Measurements from ENCODE around the gene SCFD1.

The SCFD1 gene

DNA sequence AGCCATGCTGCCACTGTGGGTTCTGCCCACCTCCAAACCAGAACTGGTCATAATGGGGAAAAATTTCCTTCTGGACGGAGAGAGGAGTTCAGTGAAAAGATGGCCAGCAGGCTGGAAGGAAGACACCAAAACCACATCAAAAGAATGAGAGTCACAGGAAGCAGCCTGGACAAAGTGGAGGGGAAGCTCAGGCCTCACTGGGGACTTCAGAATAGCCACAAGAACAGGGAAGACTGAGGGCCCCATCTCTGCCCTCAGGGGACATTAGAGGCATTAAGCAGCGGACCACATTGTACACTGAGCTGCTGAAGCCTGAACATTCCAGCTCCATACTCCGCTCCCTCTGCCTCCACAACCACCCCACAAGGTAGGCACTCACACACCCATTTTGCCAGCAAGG, 132.7 kb downstream of the SCFD1 start:
- CTCF ChIA-PET, result interaction anchor here (0.9 to 1.1 kb wide), 2 partner anchors 11 to 205 kb away, joined by 3 read pairs; no protein-coding TSS in a partner anchor
- no peak for DNase-seq (ENCODE audit: extremely low spot score)
- POLR2A ChIA-PET, result no interaction called here
- TF ChIP-seq, protein P1, sequence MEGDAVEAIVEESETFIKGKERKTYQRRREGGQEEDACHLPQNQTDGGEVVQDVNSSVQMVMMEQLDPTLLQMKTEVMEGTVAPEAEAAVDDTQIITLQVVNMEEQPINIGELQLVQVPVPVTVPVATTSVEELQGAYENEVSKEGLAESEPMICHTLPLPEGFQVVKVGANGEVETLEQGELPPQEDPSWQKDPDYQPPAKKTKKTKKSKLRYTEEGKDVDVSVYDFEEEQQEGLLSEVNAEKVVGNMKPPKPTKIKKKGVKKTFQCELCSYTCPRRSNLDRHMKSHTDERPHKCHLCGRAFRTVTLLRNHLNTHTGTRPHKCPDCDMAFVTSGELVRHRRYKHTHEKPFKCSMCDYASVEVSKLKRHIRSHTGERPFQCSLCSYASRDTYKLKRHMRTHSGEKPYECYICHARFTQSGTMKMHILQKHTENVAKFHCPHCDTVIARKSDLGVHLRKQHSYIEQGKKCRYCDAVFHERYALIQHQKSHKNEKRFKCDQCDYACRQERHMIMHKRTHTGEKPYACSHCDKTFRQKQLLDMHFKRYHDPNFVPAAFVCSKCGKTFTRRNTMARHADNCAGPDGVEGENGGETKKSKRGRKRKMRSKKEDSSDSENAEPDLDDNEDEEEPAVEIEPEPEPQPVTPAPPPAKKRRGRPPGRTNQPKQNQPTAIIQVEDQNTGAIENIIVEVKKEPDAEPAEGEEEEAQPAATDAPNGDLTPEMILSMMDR (IDR thresholded peaks at IDR 0.05; ENCODE audit: control extremely low read depth, extremely low read depth, low read depth, missing control alignments), result no peak

DNA sequence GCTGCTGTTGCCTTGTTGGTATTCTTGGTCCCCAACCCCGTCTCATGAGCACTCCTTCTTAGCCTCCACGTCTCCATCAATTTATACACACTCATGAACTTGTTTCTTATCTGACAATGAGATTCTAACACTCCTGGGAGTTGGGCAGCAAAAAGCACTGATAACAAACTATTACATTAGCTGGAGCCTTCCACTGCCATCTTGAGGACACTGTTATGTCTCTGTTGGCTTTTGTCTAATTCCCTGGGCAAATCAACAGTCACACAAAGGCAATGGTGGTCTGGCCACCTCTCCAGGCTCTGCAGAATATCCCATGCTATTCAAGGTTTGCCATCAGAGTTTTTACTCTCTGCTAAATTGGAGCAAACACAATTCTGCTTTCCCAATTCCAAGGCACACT, 134.5 kb downstream of the SCFD1 start:
- no peak for DNase-seq (ENCODE audit: extremely low spot score)
- POLR2A ChIA-PET, result no interaction called here
- TF ChIP-seq, protein P1 (IDR thresholded peaks at IDR 0.05; ENCODE audit: control extremely low read depth, extremely low read depth, low read depth, missing control alignments), result no peak
- CTCF ChIA-PET, result no interaction called here

DNA sequence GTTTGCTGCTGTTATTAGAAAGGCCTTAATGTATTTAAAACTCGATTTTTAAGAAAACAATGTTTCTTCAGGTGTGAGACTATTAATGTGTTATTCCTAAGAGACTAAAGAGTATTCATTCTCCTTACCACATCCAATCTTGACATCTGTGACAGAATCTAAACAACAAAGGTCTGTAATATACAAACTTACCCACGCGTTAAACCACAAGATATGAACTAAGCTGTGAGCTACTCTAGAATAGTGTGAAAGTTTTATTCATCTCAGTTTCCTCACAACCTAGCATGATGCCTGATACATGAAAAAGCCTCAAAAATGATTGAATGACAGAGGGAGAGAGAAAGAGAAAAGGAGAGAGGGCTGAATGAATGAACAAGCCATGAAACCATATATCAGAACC, 135.0 kb downstream of the SCFD1 start:
- CTCF ChIA-PET, result no interaction called here
- TF ChIP-seq, protein P1 (IDR thresholded peaks at IDR 0.05; ENCODE audit: control extremely low read depth, extremely low read depth, low read depth, missing control alignments), result no peak
- no peak for DNase-seq (ENCODE audit: extremely low spot score)

DNA sequence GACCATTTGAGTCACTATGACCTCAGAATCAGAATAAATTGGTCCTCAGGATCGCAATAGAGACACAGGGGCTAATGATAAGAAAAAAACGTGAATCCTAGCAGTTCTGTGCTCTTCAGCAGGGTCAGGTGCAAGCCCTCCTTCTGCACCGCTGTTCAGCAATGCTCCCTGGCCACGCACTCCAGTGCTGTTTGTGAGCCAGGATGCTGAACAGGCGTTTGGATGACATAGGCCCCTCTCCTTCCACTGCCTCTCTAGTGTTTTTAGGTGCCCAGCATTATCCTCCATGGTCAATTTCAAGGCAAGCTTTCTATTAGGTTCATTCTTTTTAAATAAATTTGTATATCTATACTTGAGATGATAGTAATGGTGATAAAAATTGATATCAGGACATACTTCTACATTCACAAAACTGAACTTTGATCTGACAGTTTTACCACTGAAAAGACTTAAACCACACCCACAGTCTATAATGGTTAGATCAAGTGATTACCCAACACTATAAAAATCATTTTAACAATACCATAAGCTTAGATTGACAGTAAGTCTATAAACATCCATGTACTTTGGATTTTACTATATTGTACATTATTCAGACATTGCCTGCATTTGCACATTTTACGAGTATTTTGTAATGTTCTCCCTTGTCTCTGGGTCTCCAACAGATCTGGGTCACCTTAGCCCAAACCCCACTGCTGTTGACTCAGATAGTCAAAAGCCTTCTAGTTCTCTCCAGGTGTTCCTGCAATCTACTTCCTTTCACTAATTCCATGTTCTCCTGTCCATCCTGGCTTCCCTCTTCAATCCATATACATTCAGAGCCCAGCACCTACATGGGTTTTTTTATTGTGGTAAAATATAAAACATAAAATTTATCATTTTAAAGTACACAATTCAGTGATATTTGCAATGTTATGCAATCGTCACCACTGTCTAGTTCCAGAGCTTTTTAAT, 137.3 kb downstream of the SCFD1 start:
- TF ChIP-seq, protein P1 (IDR thresholded peaks at IDR 0.05; ENCODE audit: control extremely low read depth, extremely low read depth, low read depth, missing control alignments), result no peak
- POLR2A ChIA-PET, result no interaction called here
- CTCF ChIA-PET, result interaction anchor here (1.2 kb wide), 1 partner anchor 11 kb away, joined by 6 read pairs; no protein-coding TSS in a partner anchor
- DNase-seq (ENCODE audit: extremely low spot score), result no peak

More for the DNA sequence above, 135.0 kb downstream of the SCFD1 start:
- POLR2A ChIA-PET, result no interaction called here

DNA sequence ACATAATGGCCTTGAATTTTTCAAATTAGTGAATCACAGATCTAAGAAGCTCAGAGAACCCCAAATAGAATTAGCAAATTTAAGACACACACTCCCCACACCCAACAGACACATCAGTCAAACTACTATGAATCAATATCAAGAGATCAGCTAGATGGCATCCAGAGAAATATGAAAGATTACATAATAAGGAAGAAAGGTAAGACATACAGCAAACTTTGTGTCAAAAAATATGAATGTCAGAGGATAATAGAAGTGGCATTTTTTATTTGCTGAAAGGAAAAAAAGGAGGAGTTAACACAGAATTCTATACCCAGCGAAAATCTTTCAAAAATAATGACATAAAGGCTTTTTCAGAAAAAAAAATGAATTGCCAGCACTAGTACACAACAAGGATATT, 141.8 kb downstream of the SCFD1 start:
- TF ChIP-seq, protein P1 (IDR thresholded peaks at IDR 0.05; ENCODE audit: control extremely low read depth, extremely low read depth, low read depth, missing control alignments), result no peak
- DNase-seq (ENCODE audit: extremely low spot score), result no peak
- POLR2A ChIA-PET, result no interaction called here
- CTCF ChIA-PET, result interaction anchor here (1.5 to 1.6 kb wide), 2 partner anchors 12 to 14 kb away, joined by 3 read pairs; no protein-coding TSS in a partner anchor

DNA sequence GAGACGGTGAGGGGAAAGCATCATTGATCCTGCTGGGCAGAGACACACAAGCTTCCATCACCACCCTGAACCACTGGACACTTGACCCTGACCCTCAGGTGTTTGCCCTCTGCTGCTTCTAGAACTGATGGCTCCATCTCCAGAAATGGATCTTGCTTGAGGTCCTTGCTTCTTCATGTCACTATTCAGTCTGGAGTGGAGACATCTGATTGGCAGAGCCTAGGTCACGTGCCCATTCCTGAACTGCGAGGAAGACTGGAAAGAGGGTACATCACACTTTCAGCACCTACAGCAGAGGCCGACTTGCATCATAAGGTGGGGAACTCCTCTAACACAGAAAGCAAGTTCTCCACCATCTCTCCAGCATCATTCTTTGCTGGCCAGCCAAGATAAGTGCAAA, 145.5 kb downstream of the SCFD1 start:
- TF ChIP-seq, protein P1 (IDR thresholded peaks at IDR 0.05; ENCODE audit: control extremely low read depth, extremely low read depth, low read depth, missing control alignments), result no peak
- POLR2A ChIA-PET, result no interaction called here
- no peak for DNase-seq (ENCODE audit: extremely low spot score)
- CTCF ChIA-PET, result no interaction called here
